Activated CD8-positive, alpha-beta memory T cell treated with anti-CD3 and anti-CD28 coated beads, Interleukin-2, amount 50 U/mL, for 24 hours (primary cell): ENCODE measurements around the gene KIF5A.

Source experiments
- DNase-seq: peaks from one replicate; pipeline ENCODE4 v3.0.0-alpha.2; 2020; ENCODE audit errors: extremely low read depth

The KIF5A gene

DNA sequence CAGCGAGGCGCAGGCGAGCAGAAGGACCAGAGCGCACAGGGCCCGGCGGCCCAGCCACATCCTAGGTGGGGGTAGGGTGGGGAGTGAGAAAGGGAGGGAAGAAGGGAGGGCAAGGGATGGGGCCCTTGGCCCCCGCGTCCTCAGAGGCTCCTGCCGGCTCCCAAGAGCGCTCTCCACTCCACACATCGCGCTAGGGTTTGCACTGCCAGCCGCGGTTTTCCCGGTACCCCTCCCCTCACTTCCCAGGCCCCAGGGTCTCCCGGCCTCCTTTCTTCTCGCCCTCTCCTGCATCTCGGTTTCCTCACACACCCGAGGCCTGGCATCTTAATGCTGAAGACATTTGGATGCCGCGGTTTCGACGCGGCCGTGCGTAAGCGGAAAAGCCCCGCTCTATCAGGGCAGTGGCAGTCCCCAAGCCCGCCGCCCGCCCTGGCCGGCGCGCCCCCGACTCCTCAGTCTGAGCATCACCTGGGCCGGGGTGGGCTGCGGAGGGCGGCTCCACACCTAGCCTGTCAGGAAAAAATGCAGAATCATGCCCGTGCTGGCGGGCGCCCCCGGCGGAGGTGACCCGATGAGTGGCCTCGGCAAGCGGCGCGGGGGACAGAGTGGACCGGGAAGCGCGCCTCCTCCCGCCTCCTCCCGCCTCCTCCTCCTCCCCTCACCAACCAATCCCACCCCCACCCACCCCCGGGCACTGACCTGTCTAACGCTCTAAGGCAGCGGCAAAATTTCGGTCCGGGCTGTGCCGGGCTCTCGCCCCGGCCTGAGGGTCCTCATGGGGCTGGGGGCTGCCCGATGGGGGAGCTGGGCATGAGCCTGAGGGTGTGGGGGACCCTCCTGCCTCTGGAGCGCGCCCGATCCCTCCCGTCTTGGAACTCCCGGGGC is 82.5 kb downstream of the KIF5A start:
- no peak for DNase-seq

DNA sequence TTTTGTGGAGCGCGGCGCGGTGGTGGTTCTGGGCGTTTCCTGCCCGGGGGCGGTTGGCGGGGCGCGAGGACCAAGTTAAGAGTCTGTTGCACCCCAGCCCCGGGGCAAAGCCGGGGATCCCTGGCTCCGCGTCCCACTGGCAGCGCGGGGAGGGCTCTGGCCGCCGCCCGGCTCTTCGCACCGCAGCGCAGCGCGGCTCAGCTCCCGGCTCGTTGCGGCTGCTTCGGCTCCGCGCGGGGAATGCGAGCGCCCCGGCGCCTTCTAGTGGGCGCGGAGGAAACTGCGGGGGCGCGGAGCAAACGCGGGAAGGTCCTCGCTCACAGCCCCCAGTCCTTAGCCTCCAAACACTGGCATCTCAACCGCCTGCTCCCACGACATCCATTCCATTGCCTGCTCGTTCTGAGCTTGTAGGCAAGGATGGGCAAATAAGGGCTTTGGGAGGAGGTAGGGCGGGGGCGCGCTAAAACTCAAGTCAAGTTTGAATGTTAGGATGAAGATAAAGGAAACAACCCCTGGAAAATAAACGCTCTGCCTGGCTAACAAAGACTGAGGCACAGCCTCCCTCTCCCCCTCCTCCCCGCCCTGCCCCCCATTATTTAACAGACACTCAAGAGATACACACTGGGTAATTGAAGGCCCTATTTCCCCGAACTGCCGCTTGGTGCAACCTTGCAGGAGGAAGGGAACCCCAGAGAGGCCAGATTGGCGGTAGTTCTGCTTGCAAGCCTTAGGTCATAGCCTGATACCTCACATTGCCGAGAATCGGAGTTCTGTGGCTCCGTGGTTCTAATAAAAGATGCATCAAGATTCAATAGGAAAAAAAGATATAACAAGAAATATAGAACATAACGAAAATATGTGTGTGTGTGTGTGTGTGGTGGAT is 83.4 kb downstream of the KIF5A start, which contains the start of gene B4GALNT1:
B4GALNT1 (minus strand) TSS at position 244 of the 883 bp plus-strand sequence. CDS start 1,069 bp downstream, outside the sequence.
- DNase-seq = no peak
